Dendritic cell treated with granulocyte-macrophage colony-stimulating factor and Interleukin-4, amounts not matched to agents 40 ng/mL and 50 ng/mL, for 4 days (primary cell): ENCODE measurements around the gene SELPLG.
"Not testable (repeated sequence)": the region's sequence is repeated elsewhere in the genome, so short reads cannot be mapped to it uniquely, and the experiment has no call there.

Source experiments
- H3K27ac Mint-ChIP-seq: one replicate; pipeline ENCODE4 v1.8.0; 2022; ENCODE audit warnings: mild to moderate bottlenecking, mixed read lengths
- H3K27me3 Mint-ChIP-seq: one replicate; pipeline ENCODE4 v1.8.0; 2022; ENCODE audit warnings: mild to moderate bottlenecking, mixed read lengths
- H3K36me3 Mint-ChIP-seq: one replicate; pipeline ENCODE4 v1.8.0; 2022; ENCODE audit warnings: low read depth, mixed read lengths
- H3K4me1 Mint-ChIP-seq: one replicate; pipeline ENCODE4 v1.8.0; 2022; ENCODE audit warnings: low read depth, mixed read lengths
- H3K4me3 Mint-ChIP-seq: one replicate; pipeline ENCODE4 v1.8.0; 2022; ENCODE audit warnings: mild to moderate bottlenecking, moderate library complexity, mixed read lengths
- H3K9me3 Mint-ChIP-seq: one replicate; pipeline ENCODE4 v1.8.0; 2022; ENCODE audit warnings: mixed read lengths
- intact Hi-C: fragments of 100-400 bp; cut with micrococcal nuclease; formaldehyde crosslinking; loops from one replicate; pipeline ENCODE4 v1.15.0; 2022

SELPLG gene

DNA sequence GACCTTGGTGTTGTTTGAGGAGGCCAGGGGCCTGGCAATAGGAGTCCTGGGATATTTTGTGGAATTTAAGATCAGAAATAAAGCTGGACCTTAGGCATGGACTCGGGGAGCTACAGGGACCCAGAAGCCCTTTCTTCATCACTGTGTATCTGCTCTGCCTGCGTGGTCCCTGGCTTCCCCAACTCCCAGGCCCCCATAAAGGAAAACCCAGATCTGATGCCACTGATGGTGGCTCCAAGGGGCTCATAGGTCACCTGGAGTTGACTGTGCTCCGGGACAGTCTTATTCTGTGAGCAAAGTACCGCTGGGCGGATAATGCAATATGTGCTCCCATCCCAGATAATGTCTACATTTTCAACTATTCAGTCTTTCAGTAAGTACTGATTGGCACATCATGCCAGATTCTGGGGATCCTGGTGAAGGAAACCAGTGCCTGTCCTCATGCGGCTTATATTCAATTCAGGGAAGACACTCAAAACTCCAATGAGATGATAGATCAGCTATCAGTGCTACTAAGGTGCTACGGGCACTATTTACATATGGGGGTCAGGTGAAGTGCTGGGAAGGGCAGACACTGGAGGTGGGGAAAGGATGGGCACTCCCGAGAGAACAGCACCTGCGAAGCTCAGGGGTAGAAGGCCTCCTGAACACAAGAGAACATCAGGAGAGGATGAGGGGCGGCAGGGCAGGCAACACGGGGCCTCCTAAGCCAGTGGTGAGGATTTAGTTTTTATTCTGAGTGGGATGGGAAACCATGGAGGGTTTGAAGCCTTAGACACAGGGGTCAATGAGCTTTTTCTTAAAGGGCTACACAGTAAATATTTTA is 5.5 kb upstream of the SELPLG start:
- Mint-ChIP-seq H3K4me1 (peaks cover 90% of the 10 kb centered on the region), H3K27me3 (no peaks in the 10 kb centered on the region), H3K27ac (peak overlapping the region; percentile 95), H3K4me3 (peak overlapping the region; percentile 39), H3K9me3 (no peaks in the 10 kb centered on the region), H3K36me3 (peaks cover 29% of the 10 kb centered on the region)
- intact Hi-C loops: loop anchor here (2.0 kb wide), 1 partner anchor 26 kb away; no protein-coding TSS in a partner anchor

DNA sequence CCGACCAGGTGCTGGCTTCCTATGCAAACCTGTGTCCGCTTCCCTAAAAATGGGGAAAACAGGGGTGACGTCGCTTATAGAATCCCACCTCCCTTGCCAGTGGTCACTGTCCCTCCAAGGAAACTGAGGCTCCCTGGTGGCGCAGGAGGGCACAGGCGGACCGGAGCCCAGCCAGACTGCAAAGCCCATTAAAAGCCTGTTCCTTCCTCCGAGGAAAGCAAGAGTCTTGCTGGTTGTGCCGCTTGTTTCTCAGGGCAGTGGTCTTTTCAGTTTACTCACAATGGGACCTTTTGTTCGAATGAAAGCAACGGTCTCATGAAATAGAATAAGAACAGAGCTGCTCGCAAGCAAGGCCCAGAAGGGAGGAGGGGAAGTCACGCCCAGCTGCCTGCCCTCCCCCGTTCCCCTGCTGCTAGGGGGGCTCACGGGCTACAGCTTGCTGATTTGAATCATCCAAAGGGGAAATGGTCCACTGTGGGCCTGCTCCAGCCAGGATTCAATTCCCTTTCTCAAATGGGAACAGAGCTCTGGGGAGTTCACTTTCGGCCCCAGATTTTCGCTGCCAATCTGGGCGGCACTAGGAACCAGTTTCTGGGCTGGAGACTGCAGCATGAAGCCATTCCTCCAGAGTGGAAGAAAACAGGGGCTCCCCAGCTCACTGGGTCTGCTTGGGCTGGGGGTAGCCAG is 4.6 kb upstream of the SELPLG start:
- intact Hi-C loops: loop anchor here (2.0 kb wide), 1 partner anchor 27 kb away; no protein-coding TSS in a partner anchor
- peaks cover 87% of the 10 kb centered on the region for H3K4me1 Mint-ChIP-seq
- peak overlapping the region; percentile 95 for H3K27ac Mint-ChIP-seq
- peak overlapping the region; percentile 39 for H3K4me3 Mint-ChIP-seq
- no peaks in the 10 kb centered on the region for H3K9me3 Mint-ChIP-seq
- H3K27me3 Mint-ChIP-seq: no peaks in the 10 kb centered on the region
- H3K36me3 Mint-ChIP-seq: peaks cover 26% of the 10 kb centered on the region

GRCh38 chr12:108637222-108637971 is 3.7 kb upstream of the SELPLG start:
- Mint-ChIP-seq H3K9me3 (no peaks in the 10 kb centered on the region), H3K4me1 (peaks cover 85% of the 10 kb centered on the region), H3K4me3 (peak overlapping the region; percentile 13), H3K27ac (peak overlapping the region; percentile 95), H3K27me3 (no peaks in the 10 kb centered on the region), H3K36me3 (peaks cover 35% of the 10 kb centered on the region)
- intact Hi-C loops: no loop called here

- peak overlapping the region; percentile 95 for H3K27ac Mint-ChIP-seq
- H3K9me3 Mint-ChIP-seq: no peaks in the 10 kb centered on the region
- peaks cover 35% of the 10 kb centered on the region for H3K36me3 Mint-ChIP-seq
- intact Hi-C loops: loop anchor here (2.0 kb wide), 1 partner anchor 17 kb away; no protein-coding TSS in a partner anchor
- peak overlapping the region; percentile 23 for H3K4me3 Mint-ChIP-seq
- peaks cover 85% of the 10 kb centered on the region for H3K4me1 Mint-ChIP-seq
- no peaks in the 10 kb centered on the region for H3K27me3 Mint-ChIP-seq
These were observed 2.5 kb upstream of the SELPLG start for GRCh38 chr12:108635997-108636808.

GRCh38 chr12:108635201-108635996 is 1.7 kb upstream of the SELPLG start:
- Mint-ChIP-seq H3K9me3 (no peaks in the 10 kb centered on the region), H3K36me3 (peaks cover 43% of the 10 kb centered on the region), H3K4me3 (peak overlapping the region; percentile 33), H3K27ac (peak overlapping the region; percentile 95), H3K4me1 (peaks cover 85% of the 10 kb centered on the region), H3K27me3 (no peaks in the 10 kb centered on the region)
- intact Hi-C loops: loop anchor here (2.0 kb wide), 1 partner anchor 17 kb away; no protein-coding TSS in a partner anchor

DNA sequence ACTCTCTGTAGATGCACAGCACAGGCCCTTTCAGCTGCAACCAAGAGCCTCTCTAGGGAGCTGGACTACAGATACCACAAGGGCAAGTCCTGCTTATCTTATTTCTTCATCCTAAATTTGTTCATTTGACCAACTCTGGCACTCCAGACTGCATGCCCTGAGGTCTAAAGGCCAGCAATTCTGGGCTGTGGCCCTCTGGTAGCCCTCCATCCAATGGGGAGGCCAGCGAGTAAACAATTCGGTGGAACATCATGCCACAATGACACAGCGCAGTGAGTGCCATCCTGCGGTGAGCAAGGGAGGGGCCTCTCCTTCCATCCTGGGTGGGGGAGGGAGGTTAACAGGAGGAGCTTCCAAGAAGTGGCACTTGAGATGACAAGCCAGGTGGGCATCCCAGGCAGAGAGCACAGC is 652 bp upstream of the SELPLG start:
- intact Hi-C loops: loop anchor here (2.0 to 5.0 kb wide), 2 partner anchors 16 to 72 kb away; partner anchors contain the start of genes ISCU and SART3
- Mint-ChIP-seq H3K27me3 (no peaks in the 10 kb centered on the region), H3K36me3 (peaks cover 44% of the 10 kb centered on the region), H3K9me3 (no peaks in the 10 kb centered on the region), H3K4me1 (peaks cover 83% of the 10 kb centered on the region), H3K27ac (peak overlapping the region; percentile 95), H3K4me3 (peak overlapping the region; percentile 33)

GRCh38 chr12:108633081-108633533 is 587 bp downstream of the SELPLG start:
- H3K9me3 Mint-ChIP-seq: no peaks in the 10 kb centered on the region
- H3K27ac Mint-ChIP-seq: peak overlapping the region; percentile 95
- peak overlapping the region; percentile 89 for H3K4me3 Mint-ChIP-seq
- H3K27me3 Mint-ChIP-seq: no peaks in the 10 kb centered on the region
- H3K4me1 Mint-ChIP-seq: peaks cover 79% of the 10 kb centered on the region
- H3K36me3 Mint-ChIP-seq: peaks cover 53% of the 10 kb centered on the region
- intact Hi-C loops: loop anchor here (5.0 kb wide), 1 partner anchor 71 kb away; the partner anchor contains the start of genes ISCU and SART3

DNA sequence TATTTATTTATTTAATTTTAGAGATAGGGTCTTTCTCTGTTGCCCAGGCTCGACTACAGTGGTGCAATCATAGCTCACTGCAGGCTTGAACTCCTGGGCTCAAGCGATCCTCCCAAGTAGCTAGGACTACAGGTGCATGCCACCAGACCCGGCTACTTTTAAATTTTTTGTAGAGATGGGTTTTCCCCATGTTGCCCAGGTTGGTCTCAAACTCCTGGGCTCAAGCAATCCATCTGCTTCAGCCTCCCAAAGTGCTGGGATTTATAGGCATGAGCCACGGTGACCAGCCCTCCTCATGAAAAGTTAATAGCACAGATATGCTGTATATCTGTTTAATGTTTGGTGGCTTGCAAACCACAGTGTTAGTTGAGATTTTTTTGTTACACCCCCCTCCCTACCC is 2.4 kb downstream of the SELPLG start:
- Mint-ChIP-seq H3K36me3 (peaks cover 71% of the 10 kb centered on the region), H3K4me1 (peaks cover 75% of the 10 kb centered on the region), H3K4me3 (peak overlapping the region; percentile 89), H3K27ac (peak overlapping the region; percentile 95)
- H3K9me3 Mint-ChIP-seq, H3K27me3 Mint-ChIP-seq: not testable (repeated sequence)
- intact Hi-C loops: loop anchor here (5.0 kb wide), 1 partner anchor 69 kb away; the partner anchor contains the start of genes ISCU and SART3

- H3K4me1 Mint-ChIP-seq: peaks cover 71% of the 10 kb centered on the region
- H3K4me3 Mint-ChIP-seq: peak overlapping the region; percentile 89
- H3K36me3 Mint-ChIP-seq: peaks cover 77% of the 10 kb centered on the region
- peak overlapping the region; percentile 95 for H3K27ac Mint-ChIP-seq
- H3K9me3 Mint-ChIP-seq: no peaks in the 10 kb centered on the region
- H3K27me3 Mint-ChIP-seq: no peaks in the 10 kb centered on the region
- intact Hi-C loops: loop anchor here (5.0 kb wide), 1 partner anchor 68 kb away; the partner anchor contains the start of genes ISCU and SART3
These were observed 3.0 kb downstream of the SELPLG start for GRCh38 chr12:108630481-108631207.

GRCh38 chr12:108629824-108630476 is 3.7 kb downstream of the SELPLG start:
- Mint-ChIP-seq H3K4me1 (peaks cover 71% of the 10 kb centered on the region), H3K27me3 (no peaks in the 10 kb centered on the region), H3K36me3 (peaks cover 84% of the 10 kb centered on the region), H3K27ac (peak overlapping the region; percentile 95), H3K9me3 (no peaks in the 10 kb centered on the region), H3K4me3 (peak overlapping the region; percentile 89)
- intact Hi-C loops: loop anchor here (2.0 to 5.0 kb wide), 2 partner anchors 13 to 68 kb away; partner anchors contain the start of genes ISCU and SART3

GRCh38 chr12:108629151-108629550 is 4.5 kb downstream of the SELPLG start:
- H3K36me3 Mint-ChIP-seq: peaks cover 92% of the 10 kb centered on the region
- H3K4me1 Mint-ChIP-seq: peaks cover 66% of the 10 kb centered on the region
- intact Hi-C loops: loop anchor here (2.0 kb wide), 1 partner anchor 14 kb away; no protein-coding TSS in a partner anchor
- peak overlapping the region; percentile 89 for H3K4me3 Mint-ChIP-seq
- H3K27ac Mint-ChIP-seq: peak overlapping the region; percentile 95
- H3K9me3 Mint-ChIP-seq: no peaks in the 10 kb centered on the region
- no peaks in the 10 kb centered on the region for H3K27me3 Mint-ChIP-seq
